WTC11 (cell line): ENCODE measurements around the gene SDF4. TPM values are rescaled to one million over a fixed set of nuclear protein-coding genes. Genes with fewer than 3 reads are reported as not detected.

ENCODE experiments used
- ATAC-seq: fragments of 200-7000 bp; cut with Tn5 transposase; 2 replicates; pipeline ENCODE4 v1.10.0; 2021; ENCODE audit warnings: mild to moderate bottlenecking, moderate library complexity
- CTCF ChIA-PET: fragments of 300-600 bp; sonication (Branson Sonifier 250); formaldehyde crosslinking; loops from one replicate; lab custom pipeline; 2021; ENCODE audit warnings: antibody characterized with exemption; lab: Charles Lee
- POLR2A ChIA-PET: fragments of 350-600 bp; sonication (Branson Sonifier 250); formaldehyde crosslinking; loops from one replicate; lab custom pipeline; 2021; ENCODE audit warnings: antibody characterized with exemption; lab: Charles Lee
- DNase-seq: peaks from one replicate; pipeline ENCODE4 v3.0.0; 2021; ENCODE audit warnings: low spot score
- H3K27ac Mint-ChIP-seq: 2 replicates; pipeline ENCODE4 v1.8.0; 2021; ENCODE audit warnings: mixed read lengths
- H3K27me3 Mint-ChIP-seq: 2 replicates; pipeline ENCODE4 v1.8.0; 2021; ENCODE audit warnings: low read depth, mild to moderate bottlenecking, moderate library complexity, mixed read lengths
- H3K36me3 Mint-ChIP-seq: 2 replicates; pipeline ENCODE4 v1.8.0; 2021; ENCODE audit warnings: mixed read lengths
- H3K4me1 Mint-ChIP-seq: 2 replicates; pipeline ENCODE4 v1.8.0; 2022; ENCODE audit warnings: mixed read lengths
- H3K4me3 Mint-ChIP-seq: 2 replicates; pipeline ENCODE4 v1.8.0; 2021; ENCODE audit warnings: mild to moderate bottlenecking, moderate library complexity, mixed read lengths
- H3K9me3 Mint-ChIP-seq: 2 replicates; pipeline ENCODE4 v1.8.0; 2021; ENCODE audit warnings: mixed read lengths
- AFF4 ChIP-seq: sonication (generic); formaldehyde crosslinking; IDR thresholded peaks from 2 replicates; pipeline ENCODE4 v1.8.1; 2023; ENCODE audit warnings: mild to moderate bottlenecking, missing genetic modification reagents, borderline replicate concordance
- AR ChIP-seq: fragments of 250-450 bp; sonication (Bioruptor Pico); IDR thresholded peaks from 2 replicates; pipeline ENCODE4 v1.9.0; 2021; ENCODE audit warnings: mild to moderate bottlenecking
- CREB1 ChIP-seq: sonication (generic); formaldehyde crosslinking; IDR thresholded peaks from 2 replicates; pipeline ENCODE4 v1.8.0; 2023; ENCODE audit warnings: mild to moderate bottlenecking, missing genetic modification reagents
- E2F5 ChIP-seq: sonication (generic); formaldehyde crosslinking; IDR thresholded peaks from 2 replicates; pipeline ENCODE4 v1.8.1; 2022; ENCODE audit warnings: mild to moderate bottlenecking, moderate library complexity, missing genetic modification reagents
- FOXP1 ChIP-seq: sonication (generic); formaldehyde crosslinking; IDR thresholded peaks from 2 replicates; pipeline ENCODE4 v1.8.0; 2022; ENCODE audit warnings: missing genetic modification reagents, mild to moderate bottlenecking, moderate library complexity, borderline replicate concordance
- HMGXB4 ChIP-seq: sonication (generic); formaldehyde crosslinking; IDR thresholded peaks from 2 replicates; pipeline ENCODE4 v1.8.1; 2023; ENCODE audit warnings: mild to moderate bottlenecking, moderate library complexity, missing genetic modification reagents
- JUN ChIP-seq: sonication (generic); formaldehyde crosslinking; IDR thresholded peaks from 2 replicates; pipeline ENCODE4 v1.8.0; 2023; ENCODE audit warnings: mild to moderate bottlenecking, missing genetic modification reagents
- NFE2L1 ChIP-seq: sonication (generic); formaldehyde crosslinking; IDR thresholded peaks from 2 replicates; pipeline ENCODE4 v1.8.1; 2023; ENCODE audit warnings: missing genetic modification reagents
- NR3C1 ChIP-seq: sonication (generic); formaldehyde crosslinking; conservative IDR thresholded peaks from 2 replicates; pipeline ENCODE4 v1.8.1; 2023; ENCODE audit warnings: low read depth, mild to moderate bottlenecking, missing genetic modification reagents
- OVOL2 ChIP-seq: fragments of 250-450 bp; sonication (Bioruptor Pico); IDR thresholded peaks from 2 replicates; pipeline ENCODE4 v1.9.0; 2021; ENCODE audit warnings: mild to moderate bottlenecking, borderline replicate concordance
- SMAD4 ChIP-seq: sonication (generic); formaldehyde crosslinking; IDR thresholded peaks from 2 replicates; pipeline ENCODE4 v1.8.0; 2022; ENCODE audit warnings: mild to moderate bottlenecking, missing genetic modification reagents
- STAT6 ChIP-seq: sonication (generic); formaldehyde crosslinking; conservative IDR thresholded peaks from 2 replicates; pipeline ENCODE4 v1.8.1; 2023; ENCODE audit warnings: mild to moderate bottlenecking, low read depth, missing genetic modification reagents, moderate library complexity
- TEAD1 ChIP-seq: sonication (generic); formaldehyde crosslinking; IDR thresholded peaks from 2 replicates; pipeline ENCODE4 v1.8.0; 2022; ENCODE audit warnings: mild to moderate bottlenecking, missing genetic modification reagents
- ZNF263 ChIP-seq: sonication (generic); formaldehyde crosslinking; IDR thresholded peaks from 2 replicates; pipeline ENCODE4 v1.8.1; 2022; ENCODE audit warnings: low read depth, mild to moderate bottlenecking, moderate library complexity, missing genetic modification reagents
- total RNA-seq: library from RNA; stranded (reverse); gene quantifications from 3 replicates; pipeline ENCODE4 v1.2.3, GENCODE V29; 2021

Gene SDF4
- total RNA-seq, 1 experiment from 2014 or later: 101 TPM

- Mint-ChIP-seq H3K27ac (no peak overlapping the region), H3K4me1 (peaks cover 7% of the 10 kb centered on the region; the same call in 1 of the 2 replicates), H3K36me3 (no peaks in the 10 kb centered on the region), H3K4me3 (no peak overlapping the region), H3K27me3 (peaks cover 10% of the 10 kb centered on the region), H3K9me3 (no peaks in the 10 kb centered on the region)
- POLR2A ChIA-PET: interaction anchor here (1.4 kb wide), 2 partner anchors 8 to 130 kb away, joined by 3 read pairs; no protein-coding TSS in a partner anchor
- TF ChIP-seq HMGXB4 (0 out of 2 replicates have a peak, but pooled peaks have one; percentile 47), STAT6 (no peak), ZNF263 (CRISPR knock-in tag) (peak; percentile 76)
- DNase-seq: peak; percentile 10
- CTCF ChIA-PET: interaction anchor here (0.5 to 1.4 kb wide), 5 partner anchors 13 to 168 kb away, joined by 3 to 5 read pairs (median 4); no protein-coding TSS in a partner anchor
- ATAC-seq: no peak
Measured at GRCh38 chr1:1170215-1171091, 61.3 kb downstream of the SDF4 start.

GRCh38 chr1:1169429-1170214 lies 62.2 kb downstream of the SDF4 start:
- Mint-ChIP-seq H3K27me3 (peaks cover 5% of the 10 kb centered on the region), H3K9me3 (no peaks in the 10 kb centered on the region), H3K4me1 (peaks cover 7% of the 10 kb centered on the region; the same call in 1 of the 2 replicates), H3K27ac (no peak overlapping the region), H3K36me3 (no peaks in the 10 kb centered on the region), H3K4me3 (no peak overlapping the region)
- ChIA-PET POLR2A (no interaction called here), CTCF (interaction anchor here (1.1 to 1.2 kb wide), 2 partner anchors 12 to 47 kb away, joined by 4 to 5 read pairs; no protein-coding TSS in a partner anchor)
- no peak for TF ChIP-seq CREB1 (CRISPR knock-in tag)
- TF ChIP-seq NFE2L1 (CRISPR knock-in tag): no peak
- no peak for TF ChIP-seq TEAD1 (CRISPR knock-in tag)
- TF ChIP-seq SMAD4: no peak
- TF ChIP-seq OVOL2: no peak
- TF ChIP-seq FOXP1 (CRISPR knock-in tag): no peak
- no peak for TF ChIP-seq JUN
- no peak for TF ChIP-seq AR
- no peak for TF ChIP-seq NR3C1 (CRISPR knock-in tag)
- no peak for TF ChIP-seq STAT6
- no peak for TF ChIP-seq AFF4 (CRISPR knock-in tag)
- no peak for TF ChIP-seq E2F5 (CRISPR knock-in tag)
- DNase-seq (peak; percentile 13), ATAC-seq (no peak)
